GM12873 (cell line): ENCODE data around the gene CLEC16A.
A peak's percentile ranks its signal among the peaks of the same experiment; 100 is the strongest.

Source experiments
- CTCF ChIP-seq: IDR thresholded peaks from 2 replicates; pipeline ENCODE4 v1.5.1; 2012; ENCODE audit warnings: low read depth, mild to moderate bottlenecking, moderate library complexity, low read length, control low read depth; ENCODE audit not compliant: insufficient read depth; ENCODE audit errors: missing control alignments

CLEC16A gene

GRCh38 chr16:11211977-11212797 is 267.8 kb downstream of the CLEC16A start:
- TF ChIP-seq CTCF = no peak

GRCh38 chr16:11212798-11213196 is 268.4 kb downstream of the CLEC16A start:
- TF ChIP-seq CTCF = no peak

GRCh38 chr16:11213373-11213772 is 269.0 kb downstream of the CLEC16A start:
- TF ChIP-seq CTCF = no peak

GRCh38 chr16:11213799-11214198 is 269.4 kb downstream of the CLEC16A start:
- no peak for TF ChIP-seq CTCF

- TF ChIP-seq CTCF = no peak
Measured at GRCh38 chr16:11215935-11216556, 271.7 kb downstream of the CLEC16A start.

GRCh38 chr16:11217651-11218603 is 273.6 kb downstream of the CLEC16A start:
- no peak for TF ChIP-seq CTCF

GRCh38 chr16:11218604-11218962 is 274.2 kb downstream of the CLEC16A start:
- peak; percentile 76 for TF ChIP-seq CTCF
